Measurements from ENCODE around the gene RNF13. TPM values are rescaled to one million over a fixed set of nuclear protein-coding genes. Genes with fewer than 3 reads are reported as not detected.
"Not testable (repeated sequence)": the region's sequence is repeated elsewhere in the genome, so short reads cannot be mapped to it uniquely, and the experiment has no call there.

Gene RNF13
- total RNA-seq, 1 experiment from 2014 or later, result 37.3 TPM

DNA sequence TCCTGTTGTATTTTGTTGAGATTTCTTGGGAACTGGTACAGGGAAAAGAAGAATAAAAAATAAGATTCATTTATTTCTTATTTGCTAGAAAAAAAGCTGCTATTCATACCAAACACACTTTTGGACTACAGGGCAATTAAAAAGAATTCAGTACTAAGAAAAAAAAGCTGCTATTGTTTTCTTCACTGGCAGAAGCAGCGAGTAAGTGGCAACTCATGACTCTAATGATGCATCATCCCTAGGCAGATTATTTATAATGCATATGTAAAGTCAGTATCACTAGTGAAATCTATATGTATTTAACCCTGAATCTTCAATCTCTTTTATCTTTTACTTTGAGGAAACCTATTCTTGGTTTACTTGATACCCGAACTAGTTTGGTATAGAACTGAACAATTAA lies 142.4 kb downstream of the RNF13 start:
- no peak for DNase-seq (ENCODE audit: low read depth)

DNA sequence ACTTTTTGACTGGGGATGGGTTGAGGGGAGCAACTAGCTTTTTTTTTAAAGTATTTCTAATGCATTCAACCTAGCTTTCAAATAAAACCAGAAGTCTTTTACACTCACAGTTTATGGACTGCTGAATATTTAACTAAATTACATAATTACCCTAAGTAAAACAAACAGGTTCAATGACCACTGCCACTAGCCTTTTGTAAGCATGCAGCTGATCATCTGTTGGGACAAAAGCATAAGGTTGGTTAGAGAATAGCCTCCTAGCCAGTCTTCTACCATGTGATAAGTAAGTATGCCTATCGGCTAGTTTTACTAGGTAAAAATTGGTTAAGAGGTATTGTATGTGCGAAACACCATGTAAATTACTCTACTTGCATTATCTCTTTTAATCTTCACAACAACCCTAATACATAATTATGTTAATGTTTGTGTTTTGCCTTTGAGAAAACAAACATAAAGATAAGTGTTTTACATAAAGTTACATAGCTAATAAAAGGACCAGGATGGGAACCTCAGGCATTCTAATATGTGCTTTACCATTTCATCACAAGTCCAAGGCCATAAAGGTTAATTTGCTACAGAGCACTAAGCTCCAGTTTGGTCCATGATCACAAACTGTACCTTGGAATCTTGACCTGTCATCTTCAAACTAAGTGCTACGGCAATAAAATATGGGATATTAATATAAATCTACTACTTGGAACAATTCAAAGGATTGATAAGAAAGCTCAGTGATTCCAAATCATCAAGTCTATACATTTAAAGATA lies 144.5 kb downstream of the RNF13 start:
- DNase-seq (ENCODE audit: low read depth), result no peak

DNA sequence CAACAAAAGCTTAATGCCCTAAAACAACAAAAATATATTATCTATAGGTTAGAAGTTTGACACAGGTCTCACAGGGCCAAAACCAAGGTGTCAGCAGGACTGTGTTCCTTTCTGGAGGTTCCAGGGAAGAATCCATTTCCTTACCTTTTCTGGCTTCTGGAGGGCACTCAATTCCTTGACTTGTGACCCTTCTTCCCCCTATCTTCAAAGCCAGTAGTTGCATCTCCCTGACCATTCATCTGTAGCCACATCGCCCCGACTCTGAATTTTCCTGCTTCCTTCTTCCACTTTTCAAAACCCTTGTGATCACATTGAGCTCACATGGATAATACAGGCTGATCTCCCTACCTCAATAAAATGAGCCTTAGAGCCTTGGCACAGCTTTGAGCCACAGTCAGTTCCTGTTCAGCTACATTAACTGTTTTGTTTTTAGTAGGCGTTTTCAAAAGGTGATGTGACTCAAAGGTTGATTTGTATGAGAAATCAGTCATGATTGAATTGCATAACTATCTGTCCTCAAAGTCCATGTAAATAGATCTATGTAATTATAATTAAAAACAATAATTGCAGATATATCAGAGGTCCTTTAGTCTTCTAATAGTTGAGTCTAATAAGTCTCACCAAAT lies 145.3 kb downstream of the RNF13 start:
- no peak for DNase-seq (ENCODE audit: low read depth)

DNA sequence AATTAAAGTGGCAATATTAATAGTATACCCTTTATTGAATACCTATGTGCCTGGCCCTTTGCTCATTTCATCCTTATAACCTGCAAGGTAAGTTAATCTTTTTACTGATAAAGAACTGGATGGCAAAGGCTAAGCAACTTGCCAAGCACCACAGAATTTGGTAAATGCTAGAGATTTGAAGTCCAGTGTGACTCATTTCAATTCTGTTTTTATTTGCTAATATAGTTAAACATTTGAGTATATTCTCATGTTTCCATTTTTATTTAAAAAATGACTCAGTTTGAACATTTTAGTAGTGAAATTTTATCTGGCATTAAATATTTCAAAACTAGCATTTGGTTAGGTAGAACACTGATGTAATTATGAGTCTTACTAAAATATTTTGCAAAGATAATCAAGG lies 146.4 kb downstream of the RNF13 start:
- DNase-seq (ENCODE audit: low read depth), result no peak

- DNase-seq (ENCODE audit: low read depth), result no peak
These were observed 150.5 kb downstream of the RNF13 start for GRCh38 chr3:149963485-149963884.

DNA sequence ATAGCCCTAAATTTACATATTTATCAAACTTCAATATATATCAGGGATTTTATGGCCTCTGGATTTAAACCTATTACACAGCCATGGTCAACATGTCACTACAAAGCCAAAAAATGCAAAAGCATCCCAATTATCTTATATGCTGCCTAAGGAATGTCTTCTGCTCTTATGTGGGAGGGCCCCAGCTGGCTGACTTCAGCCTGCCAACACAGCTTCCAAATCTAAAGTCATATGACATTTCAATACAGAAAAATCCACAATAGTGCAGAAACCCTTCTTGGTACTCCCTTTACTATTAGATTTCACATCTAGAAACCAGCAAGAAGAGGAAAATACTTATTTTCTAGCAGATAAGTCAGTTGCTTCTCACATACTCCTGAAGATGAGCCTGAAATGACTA lies 151.3 kb downstream of the RNF13 start:
- no peak for DNase-seq (ENCODE audit: low read depth)

- DNase-seq (ENCODE audit: low read depth), result no peak
These were observed 152.3 kb downstream of the RNF13 start for GRCh38 chr3:149965278-149965677.

DNA sequence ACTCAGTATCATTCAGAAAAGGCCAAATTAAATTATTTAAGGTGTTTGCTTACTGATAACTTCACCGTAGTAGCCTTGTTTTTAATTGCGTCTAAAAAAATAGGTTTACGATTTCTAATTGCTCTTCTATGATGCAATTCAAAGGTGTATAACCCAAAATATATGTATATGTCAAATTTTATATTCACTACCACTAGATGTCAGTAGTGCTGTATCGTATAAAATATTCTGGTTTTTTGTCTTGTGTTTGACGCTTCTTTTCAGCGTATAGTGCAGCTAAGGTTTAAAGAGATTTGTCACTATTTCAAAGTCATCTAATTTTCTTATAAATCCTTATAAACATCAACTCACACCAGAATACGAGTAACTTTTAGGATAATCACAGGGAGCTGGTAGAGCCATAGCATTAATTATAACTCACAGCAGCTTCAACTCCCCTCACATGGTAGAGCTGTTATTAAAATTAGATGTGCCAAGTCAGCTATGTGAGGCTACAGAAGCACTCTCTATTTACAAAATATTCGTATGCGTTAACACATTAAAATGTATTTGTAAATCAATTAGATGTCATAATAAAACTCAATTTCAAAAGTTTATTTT lies 154.2 kb downstream of the RNF13 start:
- peak; percentile 73 for DNase-seq (ENCODE audit: low read depth)

- peak; percentile 85 for DNase-seq (ENCODE audit: low read depth)
These were observed 155.2 kb downstream of the RNF13 start for GRCh38 chr3:149968216-149968615.

GRCh38 chr3:149969110-149969939 lies 156.3 kb downstream of the RNF13 start:
- peak; percentile 93 for DNase-seq (ENCODE audit: low read depth)

DNA sequence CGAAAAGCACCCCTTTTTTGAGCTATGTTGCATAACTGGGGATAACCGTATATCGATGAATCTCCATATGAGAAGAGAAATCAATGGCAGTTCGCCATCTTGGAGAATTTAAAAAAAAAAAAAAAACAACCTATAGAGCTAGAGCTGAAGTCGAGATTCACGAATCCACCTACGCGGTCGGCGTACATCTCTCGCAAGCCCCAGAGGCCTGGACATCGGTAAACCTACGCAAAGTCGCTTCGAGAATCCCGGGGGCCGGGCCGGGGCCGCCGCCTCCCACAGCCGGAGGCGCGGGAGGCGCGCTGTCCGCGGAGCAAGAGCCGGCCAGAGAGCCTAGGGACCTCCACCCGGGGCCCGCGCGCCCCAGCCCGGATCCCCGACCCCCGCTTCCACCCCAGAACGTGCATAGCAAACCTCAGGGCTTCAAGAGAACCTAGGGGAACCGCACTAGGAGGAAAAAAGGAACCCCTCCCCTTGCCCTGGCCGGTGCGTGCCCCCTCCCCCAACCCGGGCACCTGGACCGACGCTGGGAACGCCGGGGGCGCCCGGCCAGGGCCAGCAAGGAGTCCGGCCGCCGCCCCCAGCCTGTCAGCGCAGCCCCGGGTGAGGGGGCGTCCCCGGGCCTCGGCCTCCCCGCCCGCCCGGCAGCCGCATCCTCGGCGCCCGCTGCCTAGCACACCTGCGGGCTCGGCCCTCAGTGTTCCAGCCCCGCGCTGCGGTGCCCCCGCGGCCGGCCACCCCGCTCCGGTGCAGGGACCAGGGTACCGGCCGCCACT lies 157.1 kb downstream of the RNF13 start:
- DNase-seq (ENCODE audit: low read depth), result peak; percentile 81

DNA sequence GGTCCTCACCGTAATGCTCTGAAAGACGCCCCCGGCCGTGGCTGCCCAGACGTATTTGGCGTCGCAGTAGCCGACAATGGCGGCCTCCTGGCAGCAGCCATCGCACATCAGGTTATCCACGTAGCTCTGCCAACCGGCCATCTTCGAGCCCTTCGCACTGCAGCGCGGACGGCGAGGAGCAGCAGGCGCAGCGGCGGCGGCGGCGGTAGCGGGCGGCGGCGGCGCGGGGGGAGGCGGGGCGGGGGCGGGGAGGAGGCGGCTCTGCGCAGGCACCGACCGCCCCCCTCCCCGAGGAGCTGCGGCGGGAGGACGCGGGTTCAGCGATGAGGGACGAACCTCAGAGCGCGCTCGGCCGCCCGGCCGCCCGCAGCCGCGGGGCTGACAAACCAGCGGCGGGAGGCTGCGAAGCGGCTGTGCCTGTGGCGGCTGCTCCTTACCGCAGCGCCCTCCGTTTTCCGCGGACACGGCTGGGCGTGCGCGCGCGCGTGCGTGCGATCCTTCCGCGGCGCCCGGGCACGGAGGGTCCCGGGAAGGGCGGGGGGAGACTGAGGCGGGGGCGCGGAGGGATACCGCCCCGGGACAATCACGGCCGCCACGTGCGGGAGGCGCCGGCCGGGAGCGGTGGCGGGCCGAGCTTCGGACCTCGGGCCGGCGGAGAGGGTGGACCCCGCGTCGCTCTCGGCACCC lies 157.8 kb downstream of the RNF13 start, which contains the start of gene PFN2:
Gene PFN2 (minus strand): TSS at position 180 of the 687 bp plus-strand sequence. CDS start 39 bp downstream, at position 141.
- peak; percentile 74 for DNase-seq (ENCODE audit: low read depth)

DNA sequence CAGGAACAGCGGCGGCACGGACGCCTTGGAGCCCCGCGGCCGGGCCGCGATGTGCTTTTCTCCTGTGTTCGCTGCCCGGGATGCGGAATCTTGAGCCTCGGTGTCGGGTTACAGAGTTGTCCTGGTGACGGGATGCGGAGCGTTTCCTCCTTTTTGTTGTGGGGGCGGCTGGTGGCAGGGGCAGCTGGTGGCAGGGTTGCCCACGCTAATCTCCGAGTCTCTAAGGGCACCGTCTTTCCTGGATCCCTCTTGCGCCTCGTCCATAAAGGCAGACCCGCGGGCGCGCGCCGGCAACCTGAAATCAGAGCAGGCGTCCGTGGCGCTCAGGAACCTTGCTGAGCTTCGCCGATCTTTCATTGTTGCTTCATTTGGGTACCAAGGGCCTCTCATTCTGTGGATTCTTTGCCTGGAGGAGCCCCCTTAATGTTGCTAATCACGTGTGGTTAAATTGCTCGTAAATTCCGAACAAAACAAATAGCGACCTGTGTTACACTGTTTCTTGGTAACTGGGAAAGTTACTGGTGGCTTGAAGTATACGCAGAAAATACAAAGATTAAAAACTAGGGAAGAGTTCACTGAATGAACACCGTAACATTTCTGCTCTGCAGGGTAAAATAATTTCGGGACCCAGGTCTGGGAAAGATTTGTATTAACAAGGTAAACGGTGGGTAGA lies 158.5 kb downstream of the RNF13 start:
- DNase-seq (ENCODE audit: low read depth), result peak; percentile 83

DNA sequence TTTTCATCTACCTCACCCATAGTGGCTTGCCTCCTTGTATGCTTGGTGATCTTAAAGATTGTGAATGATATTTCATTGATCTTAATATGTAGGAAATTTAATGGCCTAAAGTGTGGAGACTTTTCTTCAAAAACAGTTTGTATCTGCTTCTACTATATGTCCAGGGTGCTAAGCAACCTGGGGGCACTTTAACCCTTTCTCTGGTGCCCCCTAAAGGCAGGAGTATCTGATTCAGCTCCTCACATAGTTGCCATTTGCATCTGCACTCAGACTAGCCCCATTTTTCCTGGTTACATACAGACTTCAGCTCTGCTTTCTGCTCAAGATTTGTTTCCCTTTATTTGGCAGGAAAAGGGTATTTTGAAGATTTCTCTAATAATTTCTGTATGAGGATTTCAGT lies 162.9 kb downstream of the RNF13 start:
- no peak for DNase-seq (ENCODE audit: low read depth)

GRCh38 chr3:149977386-149977785 lies 164.4 kb downstream of the RNF13 start:
- DNase-seq (ENCODE audit: low read depth), result no peak

- not testable (repeated sequence) for DNase-seq (ENCODE audit: low read depth)
These were observed 169.0 kb downstream of the RNF13 start for GRCh38 chr3:149981979-149982378.

- DNase-seq (ENCODE audit: low read depth), result not testable (repeated sequence)
These were observed 170.0 kb downstream of the RNF13 start for GRCh38 chr3:149983053-149983452.

DNA sequence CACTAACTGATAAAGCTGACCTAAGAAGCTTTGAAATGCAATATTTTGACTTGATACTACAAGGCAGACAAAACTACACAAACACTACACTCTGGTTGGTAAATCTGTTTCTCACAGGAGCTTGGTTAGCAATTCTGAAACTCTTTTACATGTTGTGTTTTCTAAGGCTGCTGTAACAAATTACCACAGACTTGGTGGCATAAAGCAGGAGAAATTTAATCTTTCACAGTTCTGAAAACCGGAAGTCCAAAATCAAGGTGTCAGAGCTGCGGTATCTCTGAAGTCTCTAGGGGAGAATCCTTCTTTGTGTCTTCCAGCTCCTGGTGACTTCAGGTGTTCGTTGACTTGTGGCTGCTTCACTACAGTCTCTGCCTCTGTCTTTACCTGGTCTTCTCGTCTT lies 170.6 kb downstream of the RNF13 start:
- no peak for DNase-seq (ENCODE audit: low read depth)

GRCh38 chr3:149989307-149989706 lies 176.3 kb downstream of the RNF13 start:
- DNase-seq (ENCODE audit: low read depth), result no peak

- DNase-seq (ENCODE audit: low read depth), result no peak
These were observed 177.5 kb downstream of the RNF13 start for GRCh38 chr3:149990423-149990948.
